ENCODE data around the gene UCN3.

Gene UCN3

DNA sequence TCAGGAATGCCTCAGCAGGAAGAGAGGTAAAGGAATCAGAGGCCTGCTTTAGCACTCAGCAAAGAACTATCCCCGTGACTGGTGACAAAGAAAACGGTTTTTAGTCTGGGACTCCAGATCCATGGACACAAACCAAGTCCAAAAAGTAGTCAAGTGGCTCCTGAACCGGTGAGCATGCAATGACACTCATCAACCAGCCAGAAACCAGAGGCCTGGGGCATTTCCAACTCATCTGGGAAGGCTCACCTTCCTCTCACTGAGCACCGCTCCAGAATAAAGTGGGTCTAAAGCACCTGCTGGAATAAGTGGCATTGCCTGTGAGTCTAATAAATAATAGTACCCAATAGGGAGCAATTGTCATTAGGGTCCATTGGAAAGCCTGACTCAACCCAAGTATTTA lies 17.9 kb upstream of the UCN3 start:
- Histone ChIP-seq H3K4me3 (ENCODE audit: low read depth, low read length) (no peak overlapping the region), H3K4me1 (ENCODE audit: control insufficient read depth, insufficient read depth, low read length) (no peaks in the 10 kb centered on the region), H3K9me3 (ENCODE audit: control insufficient read depth, insufficient read depth, low read depth, low read length) (no peaks in the 10 kb centered on the region), H3K36me3 (ENCODE audit: control insufficient read depth in 2 of 2, insufficient read depth in 1 of 2, low read length in 2 of 2) (no peaks in the 10 kb centered on the region), H3K27ac (ENCODE audit: extremely low read depth, low read depth, low read length) (no peak overlapping the region)
- ChIA-PET POLR2A (no interaction called here), CTCF (interaction anchor here (0.7 kb wide), 1 partner anchor 12 kb away, joined by 3 read pairs; no protein-coding TSS in a partner anchor)
- TF ChIP-seq ZNF843 (tag by site-specific recombination; IDR thresholded peaks at IDR 0.05), result no peak
- TF ChIP-seq ZNF10 (tag by site-specific recombination; IDR thresholded peaks at IDR 0.05), result no peak
- no peak for TF ChIP-seq ZNF747 (tag by site-specific recombination; IDR thresholded peaks at IDR 0.05)

DNA sequence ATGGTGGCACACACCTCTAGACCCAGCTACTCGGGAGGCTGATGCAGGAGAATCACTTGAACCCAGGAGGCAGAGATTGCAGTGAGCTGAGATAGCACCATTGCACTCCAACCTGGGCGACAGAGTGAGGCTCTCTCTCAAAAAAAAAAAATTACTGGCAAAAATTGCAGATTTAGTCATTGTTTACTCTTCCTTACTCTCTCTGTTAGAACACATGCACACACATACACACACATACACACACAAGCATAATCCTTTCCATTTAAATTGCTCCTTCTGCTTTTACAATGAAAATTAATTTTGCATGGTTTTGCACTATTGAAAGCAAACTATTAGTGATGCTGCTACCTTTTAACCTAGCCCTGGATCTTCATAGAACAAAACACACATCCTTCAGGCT lies 15.4 kb upstream of the UCN3 start:
- CTCF ChIA-PET, result no interaction called here
- Histone ChIP-seq H3K9me3 (ENCODE audit: control insufficient read depth, insufficient read depth, low read depth, low read length) (no peaks in the 10 kb centered on the region), H3K4me3 (ENCODE audit: low read depth, low read length) (no peak overlapping the region), H3K4me1 (ENCODE audit: control insufficient read depth, insufficient read depth, low read length) (no peaks in the 10 kb centered on the region), H3K36me3 (ENCODE audit: control insufficient read depth in 2 of 2, insufficient read depth in 1 of 2, low read length in 2 of 2) (no peaks in the 10 kb centered on the region), H3K27ac (ENCODE audit: extremely low read depth, low read depth, low read length) (no peak overlapping the region)
- POLR2A ChIA-PET, result no interaction called here
- TF ChIP-seq ZXDB (tag by site-specific recombination; IDR thresholded peaks at IDR 0.05), result no peak
- no peak for TF ChIP-seq ZNF791 (tag by site-specific recombination; IDR thresholded peaks at IDR 0.05)
- TF ChIP-seq ZNF311 (tag by site-specific recombination; IDR thresholded peaks at IDR 0.05; ENCODE audit: borderline replicate concordance), result no peak
- no peak for TF ChIP-seq ZNF549 (tag by site-specific recombination; IDR thresholded peaks at IDR 0.05)
- TF ChIP-seq, protein P1, sequence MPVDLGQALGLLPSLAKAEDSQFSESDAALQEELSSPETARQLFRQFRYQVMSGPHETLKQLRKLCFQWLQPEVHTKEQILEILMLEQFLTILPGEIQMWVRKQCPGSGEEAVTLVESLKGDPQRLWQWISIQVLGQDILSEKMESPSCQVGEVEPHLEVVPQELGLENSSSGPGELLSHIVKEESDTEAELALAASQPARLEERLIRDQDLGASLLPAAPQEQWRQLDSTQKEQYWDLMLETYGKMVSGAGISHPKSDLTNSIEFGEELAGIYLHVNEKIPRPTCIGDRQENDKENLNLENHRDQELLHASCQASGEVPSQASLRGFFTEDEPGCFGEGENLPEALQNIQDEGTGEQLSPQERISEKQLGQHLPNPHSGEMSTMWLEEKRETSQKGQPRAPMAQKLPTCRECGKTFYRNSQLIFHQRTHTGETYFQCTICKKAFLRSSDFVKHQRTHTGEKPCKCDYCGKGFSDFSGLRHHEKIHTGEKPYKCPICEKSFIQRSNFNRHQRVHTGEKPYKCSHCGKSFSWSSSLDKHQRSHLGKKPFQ (tag by site-specific recombination; IDR thresholded peaks at IDR 0.05), result no peak
- TF ChIP-seq ZNF391 (tag by site-specific recombination; IDR thresholded peaks at IDR 0.05; ENCODE audit: borderline replicate concordance, low read depth), result no peak
- no peak for TF ChIP-seq ZNF776 (tag by site-specific recombination; IDR thresholded peaks at IDR 0.05; ENCODE audit: borderline replicate concordance)
- no peak for TF ChIP-seq ZNF248 (tag by site-specific recombination; IDR thresholded peaks at IDR 0.05)
- TF ChIP-seq OVOL3 (tag by site-specific recombination; IDR thresholded peaks at IDR 0.05), result no peak
- no peak for TF ChIP-seq ZNF350 (tag by site-specific recombination; IDR thresholded peaks at IDR 0.05)
- TF ChIP-seq, protein P2, sequence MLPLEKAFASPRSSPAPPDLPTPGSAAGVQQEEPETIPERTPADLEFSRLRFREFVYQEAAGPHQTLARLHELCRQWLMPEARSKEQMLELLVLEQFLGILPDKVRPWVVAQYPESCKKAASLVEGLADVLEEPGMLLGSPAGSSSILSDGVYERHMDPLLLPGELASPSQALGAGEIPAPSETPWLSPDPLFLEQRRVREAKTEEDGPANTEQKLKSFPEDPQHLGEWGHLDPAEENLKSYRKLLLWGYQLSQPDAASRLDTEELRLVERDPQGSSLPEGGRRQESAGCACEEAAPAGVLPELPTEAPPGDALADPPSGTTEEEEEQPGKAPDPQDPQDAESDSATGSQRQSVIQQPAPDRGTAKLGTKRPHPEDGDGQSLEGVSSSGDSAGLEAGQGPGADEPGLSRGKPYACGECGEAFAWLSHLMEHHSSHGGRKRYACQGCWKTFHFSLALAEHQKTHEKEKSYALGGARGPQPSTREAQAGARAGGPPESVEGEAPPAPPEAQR (tag by site-specific recombination; IDR thresholded peaks at IDR 0.05), result no peak

DNA sequence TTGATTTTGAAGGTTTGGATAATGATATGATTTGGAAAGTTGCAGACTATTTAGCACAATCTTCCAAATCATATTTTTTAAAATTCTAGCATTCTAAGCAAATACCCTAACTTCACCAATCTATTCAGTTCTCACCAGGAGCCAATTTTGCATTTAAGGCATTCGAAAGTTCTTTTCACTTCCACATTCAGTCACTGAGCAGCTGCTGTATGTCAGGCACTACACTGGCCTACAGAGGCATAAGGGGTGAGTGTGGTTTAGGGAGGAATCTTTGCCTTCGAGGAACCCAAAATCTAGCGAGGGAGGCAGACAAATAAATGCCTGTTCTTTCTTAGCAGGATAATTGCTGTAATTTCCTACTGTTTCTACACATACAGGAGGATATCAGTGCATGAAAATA lies 10.7 kb upstream of the UCN3 start:
- Histone ChIP-seq H3K4me1 (ENCODE audit: control insufficient read depth, insufficient read depth, low read length) (no peaks in the 10 kb centered on the region), H3K27ac (ENCODE audit: extremely low read depth, low read depth, low read length) (no peak overlapping the region), H3K4me3 (ENCODE audit: low read depth, low read length) (no peak overlapping the region), H3K36me3 (ENCODE audit: control insufficient read depth in 2 of 2, insufficient read depth in 1 of 2, low read length in 2 of 2) (no peaks in the 10 kb centered on the region), H3K9me3 (ENCODE audit: control insufficient read depth, insufficient read depth, low read depth, low read length) (no peaks in the 10 kb centered on the region)
- ChIA-PET CTCF (no interaction called here), POLR2A (no interaction called here)
- TF ChIP-seq ZNF501 (tag by site-specific recombination; IDR thresholded peaks at IDR 0.05), result no peak
- TF ChIP-seq ZNF701 (tag by site-specific recombination; IDR thresholded peaks at IDR 0.05), result no peak
- no peak for TF ChIP-seq ZNF677 (tag by site-specific recombination; IDR thresholded peaks at IDR 0.05)
- TF ChIP-seq, protein P3, sequence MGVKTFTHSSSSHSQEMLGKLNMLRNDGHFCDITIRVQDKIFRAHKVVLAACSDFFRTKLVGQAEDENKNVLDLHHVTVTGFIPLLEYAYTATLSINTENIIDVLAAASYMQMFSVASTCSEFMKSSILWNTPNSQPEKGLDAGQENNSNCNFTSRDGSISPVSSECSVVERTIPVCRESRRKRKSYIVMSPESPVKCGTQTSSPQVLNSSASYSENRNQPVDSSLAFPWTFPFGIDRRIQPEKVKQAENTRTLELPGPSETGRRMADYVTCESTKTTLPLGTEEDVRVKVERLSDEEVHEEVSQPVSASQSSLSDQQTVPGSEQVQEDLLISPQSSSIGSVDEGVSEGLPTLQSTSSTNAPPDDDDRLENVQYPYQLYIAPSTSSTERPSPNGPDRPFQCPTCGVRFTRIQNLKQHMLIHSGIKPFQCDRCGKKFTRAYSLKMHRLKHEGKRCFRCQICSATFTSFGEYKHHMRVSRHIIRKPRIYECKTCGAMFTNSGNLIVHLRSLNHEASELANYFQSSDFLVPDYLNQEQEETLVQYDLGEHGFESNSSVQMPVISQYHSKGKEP (tag by site-specific recombination; IDR thresholded peaks at IDR 0.05), result no peak
- no peak for TF ChIP-seq ZFP3 (tag by site-specific recombination; IDR thresholded peaks at IDR 0.05; ENCODE audit: low read depth)
- TF ChIP-seq, protein P4, sequence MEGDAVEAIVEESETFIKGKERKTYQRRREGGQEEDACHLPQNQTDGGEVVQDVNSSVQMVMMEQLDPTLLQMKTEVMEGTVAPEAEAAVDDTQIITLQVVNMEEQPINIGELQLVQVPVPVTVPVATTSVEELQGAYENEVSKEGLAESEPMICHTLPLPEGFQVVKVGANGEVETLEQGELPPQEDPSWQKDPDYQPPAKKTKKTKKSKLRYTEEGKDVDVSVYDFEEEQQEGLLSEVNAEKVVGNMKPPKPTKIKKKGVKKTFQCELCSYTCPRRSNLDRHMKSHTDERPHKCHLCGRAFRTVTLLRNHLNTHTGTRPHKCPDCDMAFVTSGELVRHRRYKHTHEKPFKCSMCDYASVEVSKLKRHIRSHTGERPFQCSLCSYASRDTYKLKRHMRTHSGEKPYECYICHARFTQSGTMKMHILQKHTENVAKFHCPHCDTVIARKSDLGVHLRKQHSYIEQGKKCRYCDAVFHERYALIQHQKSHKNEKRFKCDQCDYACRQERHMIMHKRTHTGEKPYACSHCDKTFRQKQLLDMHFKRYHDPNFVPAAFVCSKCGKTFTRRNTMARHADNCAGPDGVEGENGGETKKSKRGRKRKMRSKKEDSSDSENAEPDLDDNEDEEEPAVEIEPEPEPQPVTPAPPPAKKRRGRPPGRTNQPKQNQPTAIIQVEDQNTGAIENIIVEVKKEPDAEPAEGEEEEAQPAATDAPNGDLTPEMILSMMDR (tag by site-specific recombination; IDR thresholded peaks at IDR 0.05), result no peak
- no peak for TF ChIP-seq ZNF530 (tag by site-specific recombination; IDR thresholded peaks at IDR 0.05; ENCODE audit: low read depth)
- TF ChIP-seq, protein P5, sequence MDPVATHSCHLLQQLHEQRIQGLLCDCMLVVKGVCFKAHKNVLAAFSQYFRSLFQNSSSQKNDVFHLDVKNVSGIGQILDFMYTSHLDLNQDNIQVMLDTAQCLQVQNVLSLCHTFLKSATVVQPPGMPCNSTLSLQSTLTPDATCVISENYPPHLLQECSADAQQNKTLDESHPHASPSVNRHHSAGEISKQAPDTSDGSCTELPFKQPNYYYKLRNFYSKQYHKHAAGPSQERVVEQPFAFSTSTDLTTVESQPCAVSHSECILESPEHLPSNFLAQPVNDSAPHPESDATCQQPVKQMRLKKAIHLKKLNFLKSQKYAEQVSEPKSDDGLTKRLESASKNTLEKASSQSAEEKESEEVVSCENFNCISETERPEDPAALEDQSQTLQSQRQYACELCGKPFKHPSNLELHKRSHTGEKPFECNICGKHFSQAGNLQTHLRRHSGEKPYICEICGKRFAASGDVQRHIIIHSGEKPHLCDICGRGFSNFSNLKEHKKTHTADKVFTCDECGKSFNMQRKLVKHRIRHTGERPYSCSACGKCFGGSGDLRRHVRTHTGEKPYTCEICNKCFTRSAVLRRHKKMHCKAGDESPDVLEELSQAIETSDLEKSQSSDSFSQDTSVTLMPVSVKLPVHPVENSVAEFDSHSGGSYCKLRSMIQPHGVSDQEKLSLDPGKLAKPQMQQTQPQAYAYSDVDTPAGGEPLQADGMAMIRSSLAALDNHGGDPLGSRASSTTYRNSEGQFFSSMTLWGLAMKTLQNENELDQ (tag by site-specific recombination; IDR thresholded peaks at IDR 0.05; ENCODE audit: low read depth), result no peak
- TF ChIP-seq ZNF302 (tag by site-specific recombination; IDR thresholded peaks at IDR 0.05; ENCODE audit: low read depth), result no peak
- no peak for TF ChIP-seq ZBTB17 (tag by site-specific recombination; IDR thresholded peaks at IDR 0.05)
- no peak for TF ChIP-seq ZNF544 (tag by site-specific recombination; IDR thresholded peaks at IDR 0.05)
- no peak for TF ChIP-seq ZNF585B (tag by site-specific recombination; IDR thresholded peaks at IDR 0.05)

Data from HEK293 (cell line).